Measurements from ENCODE around the gene DIAPH1. TPM values are rescaled to one million over a fixed set of nuclear protein-coding genes. Genes with fewer than 3 reads are reported as not detected.

Gene DIAPH1
- total RNA-seq, 1 experiment from 2014 or later, result 142 TPM

DNA sequence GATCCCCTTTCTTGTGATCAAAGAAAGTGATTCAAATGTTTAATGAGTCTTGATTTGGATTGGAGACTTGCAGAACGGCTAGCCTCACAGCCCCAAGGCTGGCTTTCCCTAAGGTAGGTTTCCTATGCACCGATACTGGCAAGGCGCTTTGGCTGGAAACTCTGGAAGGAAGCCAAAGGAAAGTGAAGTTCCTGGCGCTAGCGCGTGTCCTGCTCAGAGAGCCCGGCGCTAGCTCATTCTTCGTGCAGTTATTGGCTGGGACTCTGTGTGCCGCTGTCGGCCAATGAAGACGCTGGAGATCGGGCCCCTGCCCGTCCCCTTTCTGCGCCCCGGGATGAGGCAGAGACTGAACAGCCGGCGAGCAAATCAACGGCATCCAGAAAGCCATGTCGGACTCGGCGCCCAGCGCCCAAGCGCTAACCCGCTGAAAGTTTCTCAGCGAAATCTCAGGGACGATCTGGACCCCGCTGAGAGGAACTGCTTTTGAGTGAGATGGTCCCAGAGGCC lies 143.1 kb downstream of the DIAPH1 start, which contains the start of gene PCDHGC3:
Gene PCDHGC3, plus strand, starts transcription at position 342 of the 507 bp plus-strand sequence. Its CDS starts 151 bp downstream, at position 493.
- H3K9me3 ChIP-seq (ENCODE audit: control insufficient read depth in 1 of 2, insufficient read depth in 1 of 2, low read depth in 1 of 2, low read length in 2 of 2), result no peaks in the 10 kb centered on the region
- no peaks in the 10 kb centered on the region for H3K36me3 ChIP-seq (ENCODE audit: control insufficient read depth in 1 of 2, insufficient read depth in 2 of 2, low read length in 2 of 2)
- H3K4me3 ChIP-seq (replicated peaks in 1 of 2; ENCODE audit: low read depth in 1 of 2, low read length in 2 of 2), result no peak within 1 kb of the TSS
- H3K4me2 ChIP-seq (ENCODE audit: low read length), result no peak within 1 kb of the TSS
- ChIA-PET CTCF (no interaction called here), RAD21 (ENCODE audit: low non-redundant PET in 1 of 2, low total read pairs in 2 of 2, uncharacterized antibody in 2 of 2, unreplicated experiment in 2 of 2) (no interaction called here), POLR2A (interaction anchor here (1.2 kb wide), 1 partner anchor 13 kb away, joined by 3 read pairs; the partner anchor contains the start of gene PCDHGC5)
- H3K9me2 ChIP-seq (ENCODE audit: insufficient read depth), result no peaks in the 10 kb centered on the region
- H3K4me1 ChIP-seq (ENCODE audit: control insufficient read depth in 1 of 2, insufficient read depth in 2 of 2, low read length in 2 of 2), result no peaks in the 10 kb centered on the region
- H3K9ac ChIP-seq (ENCODE audit: low read length), result no peak within 1 kb of the TSS
- H3K27ac ChIP-seq (ENCODE audit: low read depth, low read length), result no peak within 1 kb of the TSS
- H3K79me2 ChIP-seq (ENCODE audit: insufficient read depth, low read length), result no peaks in the 10 kb centered on the region
- BruUV-seq (replicated peaks), result no TSS peak
- intact Hi-C loops (cut with micrococcal nuclease), result no loop called here
- no peaks in the 10 kb centered on the region for H3K27me3 ChIP-seq (ENCODE audit: insufficient read depth, low read length)
- TF ChIP-seq SIN3A (IDR thresholded peaks at IDR 0.05; ENCODE audit: low read depth) (no peak), CBX3 (IDR thresholded peaks at IDR 0.05; ENCODE audit: low read depth) (no peak), TCF7L2 (IDR thresholded peaks at IDR 0.05; ENCODE audit: borderline replicate concordance, extremely low read depth, insufficient read depth, insufficient read length) (no peak), EZH2phosphoT487 (IDR thresholded peaks at IDR 0.05; ENCODE audit: borderline replicate concordance) (no peak), CEBPB (IDR thresholded peaks at IDR 0.05; ENCODE audit: low read depth) (no peak), ELF1 (IDR thresholded peaks at IDR 0.05; ENCODE audit: borderline replicate concordance, low read depth) (no peak), YY1 (IDR thresholded peaks at IDR 0.05; ENCODE audit: extremely low read depth, insufficient replicate concordance, low read depth, low read length) (no peak), POLR2A (IDR thresholded peaks at IDR 0.05; ENCODE audit: borderline replicate concordance, extremely low read depth, insufficient read depth, insufficient read length) (no peak)
- TF ChIP-seq, protein P1, sequence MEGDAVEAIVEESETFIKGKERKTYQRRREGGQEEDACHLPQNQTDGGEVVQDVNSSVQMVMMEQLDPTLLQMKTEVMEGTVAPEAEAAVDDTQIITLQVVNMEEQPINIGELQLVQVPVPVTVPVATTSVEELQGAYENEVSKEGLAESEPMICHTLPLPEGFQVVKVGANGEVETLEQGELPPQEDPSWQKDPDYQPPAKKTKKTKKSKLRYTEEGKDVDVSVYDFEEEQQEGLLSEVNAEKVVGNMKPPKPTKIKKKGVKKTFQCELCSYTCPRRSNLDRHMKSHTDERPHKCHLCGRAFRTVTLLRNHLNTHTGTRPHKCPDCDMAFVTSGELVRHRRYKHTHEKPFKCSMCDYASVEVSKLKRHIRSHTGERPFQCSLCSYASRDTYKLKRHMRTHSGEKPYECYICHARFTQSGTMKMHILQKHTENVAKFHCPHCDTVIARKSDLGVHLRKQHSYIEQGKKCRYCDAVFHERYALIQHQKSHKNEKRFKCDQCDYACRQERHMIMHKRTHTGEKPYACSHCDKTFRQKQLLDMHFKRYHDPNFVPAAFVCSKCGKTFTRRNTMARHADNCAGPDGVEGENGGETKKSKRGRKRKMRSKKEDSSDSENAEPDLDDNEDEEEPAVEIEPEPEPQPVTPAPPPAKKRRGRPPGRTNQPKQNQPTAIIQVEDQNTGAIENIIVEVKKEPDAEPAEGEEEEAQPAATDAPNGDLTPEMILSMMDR (IDR thresholded peaks at IDR 0.05 in 2 of 3, conservative IDR thresholded peaks at IDR 0.05 in 1 of 3; ENCODE audit: borderline replicate concordance in 1 of 3, insufficient read depth in 1 of 3, low read depth in 2 of 3, low read length in 2 of 3), result no peak
- TF ChIP-seq, protein P2, sequence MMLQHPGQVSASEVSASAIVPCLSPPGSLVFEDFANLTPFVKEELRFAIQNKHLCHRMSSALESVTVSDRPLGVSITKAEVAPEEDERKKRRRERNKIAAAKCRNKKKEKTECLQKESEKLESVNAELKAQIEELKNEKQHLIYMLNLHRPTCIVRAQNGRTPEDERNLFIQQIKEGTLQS (IDR thresholded peaks at IDR 0.05), result no peak
- no peak within 1 kb of the TSS for H2AFZ ChIP-seq (ENCODE audit: low read depth, low read length, poor library complexity, severe bottlenecking)
- no peak for ATAC-seq
- DNase-seq (ENCODE audit: low read depth, low spot score), result no peak
- H4K20me1 ChIP-seq (ENCODE audit: insufficient read depth), result no peaks in the 10 kb centered on the region

Data from HCT116 (cell line).